NCI-H69 (cell line): ENCODE measurements around the gene EXPH5.
A peak's percentile ranks its signal among the peaks of the same experiment; 100 is the strongest.

Experiments
- DNase-seq: peaks from one replicate; lab custom pipeline; 2025; lab: John Stamatoyannopoulos, UW

The EXPH5 gene

DNA sequence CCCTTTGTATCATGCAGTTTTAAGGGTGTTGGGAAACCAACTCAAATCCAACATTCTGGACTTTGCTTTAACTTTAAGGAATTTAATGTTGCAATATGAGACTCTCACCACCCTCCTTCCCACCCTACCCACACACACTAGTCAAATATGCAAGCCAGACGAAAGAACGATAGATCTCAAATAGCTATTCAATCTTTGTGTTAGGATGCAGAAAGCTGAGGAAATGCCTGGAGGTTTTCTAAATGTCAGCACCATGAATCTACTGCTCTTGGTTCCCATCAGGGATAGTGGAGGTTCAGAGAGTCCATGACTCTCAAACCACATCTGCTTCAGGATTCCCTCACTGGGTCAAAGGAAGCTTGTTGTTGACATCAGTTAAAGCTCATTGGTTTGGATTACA lies 33.7 kb downstream of the EXPH5 start:
- no peak for DNase-seq

DNA sequence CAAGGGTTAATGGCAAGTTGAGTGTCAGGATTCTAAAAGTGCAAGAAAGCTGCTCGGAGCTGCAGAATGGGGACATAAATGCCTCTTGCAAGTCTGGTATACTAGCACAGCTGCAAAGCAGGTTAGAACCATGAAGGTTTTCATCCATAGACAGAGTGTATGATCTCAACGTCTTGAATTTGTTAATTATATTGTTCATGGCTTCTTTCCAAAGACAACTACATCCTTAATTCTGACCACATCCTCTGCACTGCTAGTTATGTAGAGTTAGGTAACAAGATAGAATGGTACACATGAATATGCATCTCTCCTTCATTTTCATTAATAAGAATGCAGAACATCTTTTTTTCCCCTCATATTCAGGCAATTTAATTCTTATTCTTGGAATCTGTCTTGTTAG lies 34.2 kb downstream of the EXPH5 start:
- DNase-seq = no peak

DNA sequence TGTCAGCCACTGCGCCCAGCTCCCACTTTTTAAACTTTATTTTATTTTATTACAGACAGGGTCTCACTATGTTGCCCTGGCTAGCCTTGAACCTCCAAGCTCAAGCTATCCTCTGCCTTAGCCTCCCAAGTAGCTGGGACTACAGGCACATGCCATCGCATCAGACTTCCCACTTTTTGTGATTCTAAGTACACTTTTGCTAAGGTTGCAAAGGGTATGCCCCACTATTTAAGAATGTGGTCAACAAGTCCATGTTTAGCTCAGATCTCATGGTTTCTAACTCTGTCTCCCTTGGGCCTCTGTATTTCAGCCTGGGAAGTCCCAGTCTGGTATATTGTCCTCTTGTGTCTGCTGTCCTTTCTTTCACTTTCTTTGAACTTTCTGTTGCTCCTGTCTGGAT lies 35.3 kb downstream of the EXPH5 start:
- DNase-seq = no peak

DNA sequence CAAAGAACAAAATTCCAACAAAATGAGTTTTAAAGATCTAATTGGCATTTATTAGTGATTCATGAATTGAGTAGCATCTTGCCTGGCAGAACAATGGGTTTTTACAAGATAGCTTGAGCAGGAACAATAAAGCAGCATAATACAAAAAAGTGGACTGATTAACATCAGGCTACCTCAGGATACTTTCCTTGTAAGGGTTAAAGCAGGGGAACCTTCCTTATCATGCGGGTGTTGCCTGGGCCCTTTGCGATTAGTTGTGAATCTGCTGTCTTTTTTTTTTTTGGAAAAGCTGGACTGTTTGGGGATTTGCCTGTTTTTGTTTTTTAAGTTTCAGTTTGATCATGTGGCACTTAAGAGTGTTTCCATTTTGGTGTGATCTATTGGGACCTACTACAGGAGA lies 37.5 kb downstream of the EXPH5 start:
- DNase-seq = no peak

DNA sequence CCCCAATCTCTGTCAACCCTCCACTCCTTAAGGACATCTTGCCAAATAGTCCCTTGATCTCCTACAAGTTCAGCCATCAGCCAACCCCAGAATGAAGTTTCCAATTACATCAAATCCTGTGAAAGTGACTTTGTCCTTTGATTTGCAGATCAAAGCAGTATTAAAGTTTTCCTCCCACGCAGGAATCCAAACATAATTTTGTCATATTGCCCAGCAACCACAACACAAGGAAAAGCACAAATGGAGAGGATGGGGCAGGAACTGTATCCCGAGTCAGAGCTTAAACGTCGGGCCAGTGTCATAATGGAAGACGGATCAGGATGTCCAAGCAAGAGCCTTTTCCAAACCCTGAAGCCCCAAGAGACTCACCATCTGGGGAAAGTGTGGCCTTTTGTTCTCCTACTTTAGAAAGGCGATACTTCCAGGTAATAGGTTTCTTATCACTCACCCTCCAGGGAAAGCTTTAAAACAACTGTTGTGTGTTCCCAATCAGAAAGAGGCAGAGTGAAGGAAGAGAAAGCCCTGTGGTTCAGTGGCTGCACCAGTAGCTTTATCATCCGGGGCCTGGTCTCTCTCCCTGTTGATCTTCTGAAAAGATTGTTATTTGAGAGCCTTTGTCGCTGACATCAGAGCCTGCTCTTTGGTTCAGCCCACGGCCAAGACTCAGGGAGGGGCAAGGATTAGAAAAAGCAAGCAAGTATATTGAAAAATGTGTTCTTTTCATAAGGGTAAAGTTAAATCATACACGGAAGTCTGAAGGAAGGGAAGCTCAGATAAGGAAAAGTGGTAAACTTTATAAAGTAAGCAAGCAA lies 41.7 kb downstream of the EXPH5 start:
- DNase-seq = peak; percentile 24

DNA sequence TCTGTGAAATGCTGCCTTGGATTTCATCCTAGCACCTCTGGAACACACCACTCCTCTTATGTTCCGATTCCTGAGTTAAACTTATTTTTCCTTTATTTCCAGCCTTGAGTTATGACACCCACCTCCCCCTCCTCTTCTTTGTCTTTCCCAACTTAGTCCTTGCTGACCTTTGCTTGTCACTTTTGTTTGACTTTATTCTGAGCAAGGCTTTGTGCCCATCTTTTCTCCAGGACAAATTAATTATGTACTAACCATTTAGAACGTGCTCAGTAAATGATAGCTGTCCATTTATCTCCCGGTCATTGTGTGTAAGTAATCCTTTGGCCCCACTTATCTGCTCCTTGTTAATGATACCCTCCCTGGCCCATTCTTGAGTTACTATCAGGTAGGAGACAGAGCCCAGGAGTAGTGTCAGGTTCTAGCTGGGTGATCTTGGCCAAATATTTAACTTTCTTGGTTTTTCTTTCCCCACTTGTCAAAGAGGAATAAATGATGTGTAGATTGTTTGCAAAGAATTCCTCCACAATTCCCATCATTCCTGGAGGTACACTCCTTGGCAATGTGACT lies 44.2 kb downstream of the EXPH5 start:
- DNase-seq = no peak

DNA sequence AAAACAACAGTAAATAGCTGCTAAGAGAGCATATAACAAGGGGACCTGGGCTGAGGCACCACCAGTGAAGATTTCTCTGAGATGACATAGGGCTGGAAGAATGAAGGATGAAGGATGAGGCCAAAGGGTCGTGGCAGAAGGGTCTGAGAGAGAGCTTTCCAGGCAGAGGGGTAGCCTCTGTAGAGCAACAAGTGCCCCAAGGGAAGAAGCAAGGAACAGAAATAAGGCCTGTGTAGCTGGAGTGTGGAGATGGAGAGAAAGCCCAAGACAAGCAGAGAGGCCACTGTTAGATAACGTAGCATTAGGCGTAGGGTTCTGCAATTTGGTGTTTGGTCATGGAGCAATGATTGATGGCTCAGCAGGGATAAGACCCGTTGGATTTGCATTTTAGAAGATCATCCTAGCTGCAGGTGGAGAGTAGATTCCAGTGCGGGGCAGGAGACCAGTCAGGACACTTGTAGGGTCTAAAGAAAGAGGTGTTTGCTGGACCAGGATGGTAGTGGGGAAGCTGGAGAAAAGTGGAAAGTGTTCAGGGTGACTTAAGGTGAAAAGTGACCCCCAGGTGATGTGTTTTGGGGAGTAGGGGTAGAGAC lies 47.6 kb downstream of the EXPH5 start:
- DNase-seq = no peak

DNA sequence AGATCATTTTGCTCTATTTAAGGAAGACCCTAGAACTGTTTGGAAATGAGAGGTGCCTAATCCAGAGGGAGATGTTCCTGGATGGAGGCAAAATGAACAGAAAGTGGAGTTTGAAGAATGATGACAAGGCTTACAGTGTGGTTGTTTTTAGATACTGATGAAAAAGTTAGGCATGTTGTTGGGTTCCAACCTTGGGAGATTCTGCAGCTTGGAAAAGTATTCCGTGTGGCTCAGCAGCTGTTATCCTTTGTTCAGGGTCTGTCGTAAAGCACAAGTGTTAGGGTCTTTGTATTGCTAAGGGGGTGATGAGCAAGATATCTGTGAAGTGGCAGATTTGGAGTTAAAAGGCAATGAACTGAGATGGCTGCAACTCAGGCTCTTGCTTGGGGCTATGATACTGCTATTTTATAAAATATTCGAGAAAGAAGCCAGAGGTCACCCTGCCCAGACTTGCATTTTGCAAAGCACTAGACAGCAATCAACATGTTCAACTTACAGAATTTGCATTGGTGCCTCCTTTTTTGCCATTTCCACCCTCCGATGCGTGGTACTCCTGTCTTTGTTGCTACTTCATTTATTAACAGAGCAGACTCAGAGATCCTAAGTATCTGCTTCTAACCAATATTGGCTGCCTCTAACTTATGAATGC lies 50.1 kb downstream of the EXPH5 start:
- no peak for DNase-seq

DNA sequence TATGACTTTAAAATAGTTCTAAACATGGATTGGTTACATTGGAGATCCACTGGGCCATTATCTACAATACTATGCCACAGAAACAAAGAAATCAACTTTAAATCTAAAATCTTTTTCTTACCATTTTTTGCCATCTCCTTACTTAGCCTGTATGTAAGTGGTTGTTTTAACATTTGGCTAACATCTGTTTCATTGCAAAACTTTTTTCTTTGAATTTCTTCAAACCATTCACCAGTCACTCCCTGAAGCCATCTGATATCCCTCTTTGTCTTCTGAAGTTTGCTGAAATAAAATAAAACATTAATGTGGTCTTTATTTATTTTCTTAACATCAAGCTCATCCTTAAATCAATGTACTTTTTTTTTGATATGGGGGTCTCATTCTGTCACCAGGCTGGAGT lies 52.0 kb downstream of the EXPH5 start:
- no peak for DNase-seq

DNA sequence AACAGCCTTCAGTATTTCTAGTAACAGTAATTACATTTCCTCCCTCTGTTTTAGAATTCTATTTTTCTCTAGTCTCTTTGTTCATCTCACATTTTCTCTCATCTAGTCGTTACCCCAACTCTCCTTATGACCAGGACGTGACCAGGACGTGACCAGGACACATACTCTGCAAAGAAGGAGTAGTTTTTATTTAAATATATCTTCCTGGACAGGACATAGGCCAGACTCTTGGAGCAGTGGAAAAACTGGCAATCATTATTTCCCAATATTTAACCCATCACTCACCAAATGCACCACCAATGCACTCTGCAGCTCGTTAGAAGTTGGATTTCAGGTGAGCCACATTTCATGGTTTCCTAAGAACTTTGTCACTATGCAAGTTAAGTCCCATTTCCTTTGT lies 55.1 kb downstream of the EXPH5 start:
- no peak for DNase-seq

DNA sequence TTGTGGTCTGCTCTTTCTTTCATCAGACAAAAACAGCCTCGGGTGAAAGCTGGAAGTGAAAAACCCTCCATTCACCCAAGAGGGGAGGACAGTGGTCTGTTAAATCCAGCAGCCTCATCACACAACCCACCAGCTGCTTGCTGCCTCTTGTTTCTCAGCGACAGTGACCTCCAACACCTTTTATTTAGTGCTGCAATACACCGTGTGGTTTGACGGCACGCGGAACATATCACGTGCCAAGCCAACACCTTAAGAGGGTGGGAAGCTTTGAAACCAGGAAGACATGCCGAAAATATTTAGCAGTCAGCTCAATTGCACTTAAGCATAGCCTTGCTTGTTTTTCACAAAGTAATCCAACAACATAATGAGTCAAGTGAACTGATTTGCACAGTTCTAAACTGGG lies 55.5 kb downstream of the EXPH5 start:
- DNase-seq = peak; percentile 40

DNA sequence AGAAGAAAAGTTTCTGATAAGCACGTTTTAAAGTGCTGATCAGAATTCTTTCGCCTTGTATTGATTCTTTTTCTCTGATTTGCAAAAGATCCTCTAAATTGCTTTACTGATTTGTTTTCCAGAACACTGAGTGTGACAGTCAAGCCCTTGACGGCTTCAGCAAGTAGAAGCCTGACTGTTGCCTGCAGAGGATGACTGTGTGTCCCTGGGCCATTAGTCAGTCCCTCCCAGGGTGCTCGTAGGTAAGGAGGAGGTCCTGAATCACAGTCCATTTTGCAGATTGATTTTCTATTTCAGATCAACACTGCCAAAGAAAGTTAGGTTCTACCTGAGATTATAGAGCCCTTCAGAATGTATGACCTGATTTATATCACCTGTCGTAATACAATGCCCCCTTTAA lies 56.8 kb downstream of the EXPH5 start:
- DNase-seq = no peak

DNA sequence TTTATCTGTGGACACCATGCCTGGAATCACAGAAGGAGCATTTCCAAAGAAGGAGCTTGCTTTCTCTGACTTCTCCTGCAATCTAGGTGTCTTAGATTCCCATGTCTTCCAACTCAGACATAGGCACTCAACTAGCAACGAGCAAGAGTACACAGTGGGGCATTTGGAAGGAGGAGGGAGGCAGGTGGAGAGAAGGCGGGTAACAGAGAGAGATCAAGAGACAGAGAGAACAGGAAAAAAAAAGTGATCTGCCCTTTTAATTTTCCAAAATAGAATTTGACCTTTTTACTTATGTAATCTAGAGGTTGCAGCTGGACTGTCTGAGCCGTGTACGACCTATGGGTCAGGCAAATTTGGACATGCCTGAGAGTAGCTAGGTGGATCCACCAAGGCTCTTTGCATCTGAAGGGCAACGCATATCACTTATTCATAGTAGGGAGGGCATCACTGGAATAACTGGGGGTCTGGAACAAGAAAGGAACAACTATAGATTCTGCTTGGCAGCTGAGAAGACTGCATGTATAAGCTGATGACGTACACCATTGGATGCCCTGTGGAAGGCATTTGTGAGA lies 58.1 kb downstream of the EXPH5 start:
- DNase-seq = no peak

DNA sequence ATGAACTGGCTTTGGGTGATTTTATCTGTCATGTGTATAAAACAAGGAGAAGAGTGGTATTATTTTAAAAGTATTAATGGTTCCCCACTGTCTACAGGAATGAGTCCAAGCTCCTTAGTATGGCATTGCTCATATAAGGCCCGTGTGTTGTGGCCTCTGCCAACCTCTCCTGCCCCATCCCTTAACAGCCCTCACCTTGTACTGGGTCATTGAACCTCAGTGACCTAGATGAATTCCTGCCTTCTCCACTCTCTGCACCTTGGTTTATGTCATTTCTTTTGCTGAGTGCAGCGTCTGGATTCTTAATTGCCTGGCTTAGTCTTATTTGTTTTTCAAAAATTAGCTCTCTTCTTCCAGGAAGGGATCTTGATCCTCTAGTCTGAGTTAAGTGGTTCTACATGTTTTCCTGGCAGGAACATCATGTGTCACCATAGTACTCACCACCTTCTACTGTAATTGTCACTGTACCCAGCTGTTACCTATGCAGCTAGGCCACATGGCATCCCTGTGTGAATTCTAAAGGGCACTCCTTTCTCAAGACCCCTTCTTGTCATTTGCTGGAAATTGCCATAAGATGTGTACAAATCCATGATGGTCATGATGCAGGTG lies 59.2 kb downstream of the EXPH5 start:
- peak; percentile 10 for DNase-seq

DNA sequence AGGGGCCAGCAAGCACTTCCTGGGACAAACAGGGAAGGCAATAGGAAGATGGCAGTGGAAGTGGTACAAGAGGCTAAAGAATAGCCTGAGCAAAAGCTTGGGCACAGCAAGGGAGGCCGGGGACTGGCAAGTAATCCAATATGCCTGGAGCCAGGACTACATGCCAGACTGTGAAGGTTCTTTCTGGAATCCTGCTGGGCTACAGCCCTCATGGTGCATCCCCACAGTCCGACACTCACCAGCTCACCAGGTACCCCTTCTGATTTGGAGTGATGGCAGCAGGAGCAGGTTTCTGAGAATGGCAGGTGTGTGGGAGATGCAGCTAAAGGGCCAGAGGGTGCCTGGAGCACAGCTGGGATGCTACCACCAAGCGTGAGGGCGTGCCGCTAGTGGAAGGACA lies 63.1 kb downstream of the EXPH5 start:
- DNase-seq = no peak

DNA sequence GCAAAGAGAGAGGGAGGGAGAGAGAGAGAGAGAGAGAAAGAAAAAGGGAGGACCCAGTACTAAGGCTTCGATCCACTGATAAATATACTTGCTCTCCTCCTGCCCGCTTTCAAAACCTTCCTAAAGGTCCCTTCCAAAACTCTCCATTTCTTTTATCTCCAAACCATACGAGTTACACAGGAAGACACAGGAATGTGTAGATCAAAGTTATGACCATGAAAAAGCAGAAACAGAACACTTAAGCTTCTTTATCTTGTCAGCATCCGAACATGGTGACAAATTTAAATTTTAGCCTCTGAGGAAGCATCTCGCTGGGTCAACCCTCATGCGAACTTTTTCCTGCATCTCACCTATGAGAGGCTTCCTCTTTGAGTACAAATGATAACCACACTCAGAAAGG lies 66.2 kb downstream of the EXPH5 start:
- no peak for DNase-seq

DNA sequence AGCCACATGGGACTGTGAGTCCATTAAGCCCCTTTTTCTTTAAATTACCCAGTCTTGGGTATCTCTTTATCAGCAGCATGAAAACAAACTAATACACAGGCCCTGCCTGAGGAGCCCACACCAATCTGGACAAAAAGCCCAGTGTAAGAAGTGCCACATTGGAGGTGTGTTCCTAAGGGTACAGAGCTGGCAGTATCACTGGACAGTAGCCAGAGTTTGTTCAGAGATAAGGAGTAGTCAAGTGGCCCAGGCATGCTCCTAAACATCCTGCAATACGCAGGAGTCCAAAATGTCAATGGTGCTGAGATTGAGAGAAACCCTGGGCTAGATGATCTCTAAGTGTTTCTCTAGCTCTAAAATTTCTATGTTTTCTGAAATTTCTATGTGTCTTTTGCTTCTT lies 68.4 kb downstream of the EXPH5 start:
- DNase-seq = no peak

DNA sequence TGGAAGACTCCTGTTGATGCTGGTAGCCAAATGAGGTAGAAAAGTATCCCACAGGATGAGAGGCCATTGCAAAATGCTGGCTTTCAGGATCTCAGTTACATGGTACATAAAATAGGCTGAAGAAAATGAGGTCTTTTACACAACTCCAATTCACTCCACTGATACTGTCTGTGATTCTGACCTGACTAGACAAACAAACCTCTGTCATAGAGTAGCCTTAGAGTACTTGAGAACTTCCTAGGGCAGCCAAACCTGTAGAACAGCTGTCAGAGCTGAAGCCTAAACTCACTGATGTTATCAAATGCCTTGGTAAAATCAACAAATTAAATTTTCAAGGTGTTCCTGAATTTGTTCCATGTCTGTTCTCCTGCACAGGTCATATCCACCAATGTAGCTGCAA lies 69.1 kb downstream of the EXPH5 start:
- DNase-seq = no peak

DNA sequence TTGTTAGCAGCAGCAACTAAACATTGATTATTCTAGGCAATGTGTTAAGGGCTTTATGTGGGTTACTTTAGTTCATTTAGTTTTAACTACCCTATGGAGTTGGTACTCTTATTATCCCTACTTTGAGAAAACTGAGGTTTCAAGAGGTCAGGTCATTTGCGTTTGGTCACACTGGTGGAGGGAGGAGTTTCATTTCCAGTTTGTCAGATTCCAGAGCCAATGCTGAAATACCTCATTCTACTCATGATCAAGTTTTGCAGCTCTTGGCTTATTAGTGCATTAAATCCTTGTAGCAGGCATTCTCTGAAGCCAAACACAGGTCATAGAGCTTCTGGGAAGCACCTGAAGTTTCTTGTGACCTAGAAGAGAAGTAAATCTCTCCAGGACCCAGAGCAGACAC lies 71.2 kb downstream of the EXPH5 start:
- no peak for DNase-seq

DNA sequence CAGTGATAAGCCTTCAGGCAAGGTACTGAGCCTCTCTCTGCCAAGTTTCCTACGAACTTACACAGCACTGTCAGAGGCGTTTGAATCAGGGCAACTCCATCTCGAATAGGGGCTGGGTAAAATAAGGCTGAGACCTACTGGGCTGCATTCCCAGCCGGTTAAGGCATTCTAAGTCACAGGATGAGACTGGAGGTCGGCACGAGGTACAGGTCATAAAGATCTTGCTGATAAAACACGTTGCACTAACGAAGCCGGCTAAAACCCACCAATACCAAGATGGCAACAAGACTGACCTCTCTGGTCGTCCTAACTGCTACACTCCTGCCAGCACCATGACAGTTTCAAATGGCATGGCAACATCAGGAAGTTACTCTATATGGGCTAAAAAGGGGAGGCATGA lies 75.0 kb downstream of the EXPH5 start:
- no peak for DNase-seq

DNA sequence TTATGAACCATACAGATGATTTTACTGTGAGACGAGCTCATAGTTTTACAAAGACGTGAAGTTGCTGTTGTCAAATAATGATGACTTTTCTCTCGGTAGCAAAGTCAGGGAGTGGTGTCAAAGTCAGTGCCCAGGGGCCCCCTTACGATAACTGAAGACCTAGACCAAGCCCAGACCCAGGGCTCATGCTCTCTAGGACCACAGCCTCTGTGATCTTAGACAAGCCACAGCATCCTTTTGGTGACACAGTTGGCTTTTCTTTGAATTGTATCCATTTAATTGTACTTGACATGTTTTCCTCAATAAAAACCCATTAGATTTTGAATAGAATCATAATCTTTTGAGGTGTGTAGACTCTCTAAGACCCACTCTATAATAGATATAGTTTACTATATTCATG lies 77.4 kb downstream of the EXPH5 start:
- DNase-seq = no peak

DNA sequence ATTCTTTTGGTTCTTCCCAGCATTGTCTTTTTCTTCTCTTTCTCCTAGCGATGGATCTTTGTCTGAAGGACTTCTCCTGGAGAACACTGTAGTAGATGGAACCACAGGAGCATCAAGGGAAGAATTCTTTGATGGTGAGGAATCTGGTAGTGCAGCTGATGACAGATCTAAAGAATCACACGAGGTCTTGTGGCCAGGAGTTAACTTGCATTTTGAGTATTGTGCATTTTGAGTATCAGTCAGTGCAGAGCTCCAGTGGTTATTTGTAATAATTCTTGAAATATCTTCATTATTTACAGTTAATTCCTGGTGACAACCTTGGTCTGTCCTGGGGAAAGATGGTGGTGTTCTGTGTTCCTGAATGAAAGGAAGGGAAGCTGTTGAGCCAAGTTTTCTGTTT lies 80.9 kb downstream of the EXPH5 start:
- DNase-seq = no peak
